RKO (cell line): ENCODE data around the gene POLRMT.

ENCODE experiments used
- DNase-seq: peaks from one replicate; pipeline ENCODE4 v3.0.0-alpha.2; 2016; ENCODE audit warnings: low spot score

POLRMT gene

DNA sequence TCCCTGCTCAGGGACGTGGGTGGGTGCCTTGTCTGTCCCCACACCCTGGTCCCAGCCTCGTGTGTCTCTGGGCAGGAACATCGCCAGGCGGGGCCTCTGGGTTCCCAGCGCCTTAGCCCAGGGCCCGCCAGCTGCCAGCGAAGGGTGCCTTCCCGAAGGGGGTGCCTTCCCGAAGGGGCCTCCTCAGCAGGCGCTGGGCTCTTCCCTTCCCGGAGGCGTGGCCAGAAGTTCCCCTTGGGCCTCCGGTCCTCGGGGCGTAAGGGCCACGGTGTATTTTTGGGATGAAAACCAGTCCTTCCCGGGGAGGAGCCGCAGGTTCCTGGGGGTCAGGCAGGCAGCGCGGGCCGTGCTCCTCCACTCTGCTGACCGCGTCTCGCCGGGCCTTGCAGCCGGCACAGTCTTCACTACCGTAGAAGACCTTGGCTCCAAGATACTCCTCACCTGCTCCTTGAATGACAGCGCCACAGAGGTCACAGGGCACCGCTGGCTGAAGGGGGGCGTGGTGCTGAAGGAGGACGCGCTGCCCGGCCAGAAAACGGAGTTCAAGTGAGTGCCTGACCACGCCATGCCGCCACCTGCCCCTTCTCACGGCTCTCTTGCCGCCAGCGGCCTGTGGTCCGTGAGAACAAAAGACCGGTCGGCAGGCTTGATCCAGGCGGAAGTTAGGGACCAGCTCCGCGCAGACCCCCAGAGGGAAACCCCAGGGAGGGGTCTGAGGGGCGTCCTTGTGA lies 54.1 kb downstream of the POLRMT start:
- no peak for DNase-seq

DNA sequence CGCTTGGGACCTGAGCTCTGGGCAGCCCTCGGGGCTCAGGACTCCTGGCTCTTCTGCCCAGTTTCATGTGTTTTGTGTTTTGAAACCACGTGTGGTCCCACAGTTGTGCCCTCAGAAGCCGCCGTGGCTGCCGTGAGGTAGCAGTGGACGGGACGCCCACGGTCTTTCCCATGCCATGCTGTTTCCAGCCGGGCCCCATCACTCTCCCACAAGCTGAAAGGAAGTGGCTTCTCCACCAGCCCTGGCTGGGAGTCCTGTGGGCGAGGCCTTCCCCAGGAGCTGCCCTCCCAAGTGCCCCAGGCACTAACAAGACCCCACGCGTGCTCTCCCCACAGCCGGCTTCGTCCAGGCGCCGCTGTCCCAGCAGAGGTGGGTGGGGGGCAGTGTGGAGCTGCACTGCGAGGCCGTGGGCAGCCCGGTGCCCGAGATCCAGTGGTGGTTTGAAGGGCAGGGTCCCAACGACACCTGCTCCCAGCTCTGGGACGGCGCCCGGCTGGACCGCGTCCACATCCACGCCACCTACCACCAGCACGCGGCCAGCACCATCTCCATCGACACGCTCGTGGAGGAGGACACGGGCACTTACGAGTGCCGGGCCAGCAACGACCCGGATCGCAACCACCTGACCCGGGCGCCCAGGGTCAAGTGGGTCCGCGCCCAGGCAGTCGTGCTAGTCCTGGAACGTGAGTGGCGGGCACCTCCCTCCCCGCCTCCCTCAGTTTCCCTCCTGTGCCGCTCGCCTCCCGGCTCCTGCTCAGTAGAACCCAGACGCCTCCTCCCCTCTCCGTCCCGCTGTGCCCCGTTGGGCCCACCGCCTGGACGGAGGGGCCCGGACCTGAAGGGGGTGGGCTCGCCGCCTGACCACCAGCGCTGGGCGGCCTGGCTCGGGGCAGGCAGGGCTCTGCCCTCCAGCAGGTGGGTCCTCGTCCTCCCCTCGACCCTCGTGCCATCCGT lies 55.6 kb downstream of the POLRMT start:
- DNase-seq = no peak

GRCh38 chr19:576768-577438 lies 56.4 kb downstream of the POLRMT start:
- DNase-seq = no peak

GRCh38 chr19:575527-576506 lies 57.5 kb downstream of the POLRMT start:
- DNase-seq = peak; percentile 65

DNA sequence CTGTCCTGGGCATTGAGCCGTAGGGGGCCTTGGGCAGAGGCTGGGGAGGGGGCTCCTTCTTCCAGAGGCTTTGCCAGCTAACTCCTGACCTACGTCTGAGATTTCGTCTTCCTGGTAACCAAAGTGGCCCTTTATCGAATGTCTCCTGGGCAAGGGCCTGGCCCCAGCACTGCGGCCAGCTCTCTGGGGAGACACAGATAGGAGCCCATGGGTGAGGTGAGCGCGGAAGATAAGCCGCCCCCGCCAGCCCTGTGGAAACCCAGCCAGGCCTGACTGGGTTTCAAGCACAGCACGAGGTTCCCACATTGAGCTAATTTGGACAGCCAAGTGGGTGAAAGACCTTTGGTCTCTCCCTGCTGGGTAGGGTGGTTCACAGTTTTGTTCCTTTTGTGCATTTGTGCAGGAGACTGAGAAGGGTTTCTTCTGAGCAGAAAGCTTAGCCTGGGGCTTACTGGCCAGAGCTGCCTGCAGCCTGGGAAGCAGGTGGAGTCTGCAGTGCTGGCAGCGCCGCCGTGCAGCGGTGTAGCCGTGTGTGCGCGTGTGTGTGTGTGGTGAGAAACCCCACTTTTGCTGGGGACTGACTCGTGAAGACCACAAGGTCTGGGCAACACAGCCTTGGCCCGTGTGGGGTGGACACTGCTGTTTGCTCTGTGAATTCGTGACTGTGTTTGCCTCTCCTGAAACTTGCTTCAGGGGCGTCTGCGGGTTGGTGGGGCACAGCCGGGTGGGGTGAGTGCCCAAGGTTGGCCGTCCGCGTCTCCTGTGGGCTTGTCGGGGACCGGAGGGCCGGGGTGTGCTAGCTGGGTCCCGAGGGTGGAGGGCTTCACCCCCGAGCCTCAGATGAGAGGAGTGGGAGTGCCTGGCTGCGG lies 58.4 kb downstream of the POLRMT start:
- no peak for DNase-seq

DNA sequence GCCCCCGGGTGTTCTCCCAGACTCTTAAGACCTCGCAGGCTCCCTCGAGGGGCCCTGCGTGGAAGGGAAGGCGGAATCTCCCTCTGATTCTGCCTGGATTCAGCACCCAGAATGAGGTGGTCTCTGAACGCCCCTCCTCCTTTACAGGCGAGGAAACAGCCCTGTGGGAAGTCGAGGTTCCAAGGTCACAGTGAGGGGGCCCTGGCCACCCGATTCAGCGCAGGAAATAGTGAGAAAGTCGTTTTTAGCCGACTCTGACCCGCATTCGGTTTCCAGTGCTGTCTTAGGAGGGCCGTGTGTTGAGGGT lies 59.9 kb downstream of the POLRMT start:
- no peak for DNase-seq

- peak; percentile 60 for DNase-seq
Measured at GRCh38 chr19:572743-573518, 60.4 kb downstream of the POLRMT start.

DNA sequence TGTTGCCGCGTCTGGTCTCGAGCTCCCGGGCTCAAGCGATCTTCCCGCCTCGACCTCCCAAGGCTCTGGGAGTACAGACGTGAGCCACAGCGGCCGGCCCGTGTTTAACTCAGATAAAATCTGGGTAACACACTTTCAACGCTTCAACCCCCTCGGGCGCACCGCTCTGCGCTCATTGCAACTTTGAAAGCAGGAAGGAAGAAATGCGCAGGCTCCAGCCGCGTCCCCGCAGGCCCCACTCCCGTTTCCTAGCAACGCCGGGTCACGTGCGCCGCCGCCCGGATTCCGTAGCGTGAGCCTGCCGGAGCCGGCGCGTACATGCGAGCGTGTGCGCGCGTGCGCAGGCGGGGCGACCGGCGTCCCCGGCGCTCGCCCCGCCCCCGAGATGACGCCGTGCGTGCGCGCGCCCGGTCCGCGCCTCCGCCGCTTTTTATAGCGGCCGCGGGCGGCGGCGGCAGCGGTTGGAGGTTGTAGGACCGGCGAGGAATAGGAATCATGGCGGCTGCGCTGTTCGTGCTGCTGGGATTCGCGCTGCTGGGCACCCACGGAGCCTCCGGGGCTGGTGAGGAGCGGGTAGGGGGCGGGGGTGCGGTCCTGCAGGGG lies 61.1 kb downstream of the POLRMT start, which contains the start of gene BSG:
BSG (plus strand) TSS at position 457 of the 603 bp plus-strand sequence; CDS start at position 496, 39 bp downstream.
- peak; percentile 98 for DNase-seq

GRCh38 chr19:571566-571974 lies 61.8 kb downstream of the POLRMT start:
- DNase-seq = peak; percentile 76

GRCh38 chr19:570937-571565 lies 62.3 kb downstream of the POLRMT start:
- DNase-seq = peak; percentile 77

DNA sequence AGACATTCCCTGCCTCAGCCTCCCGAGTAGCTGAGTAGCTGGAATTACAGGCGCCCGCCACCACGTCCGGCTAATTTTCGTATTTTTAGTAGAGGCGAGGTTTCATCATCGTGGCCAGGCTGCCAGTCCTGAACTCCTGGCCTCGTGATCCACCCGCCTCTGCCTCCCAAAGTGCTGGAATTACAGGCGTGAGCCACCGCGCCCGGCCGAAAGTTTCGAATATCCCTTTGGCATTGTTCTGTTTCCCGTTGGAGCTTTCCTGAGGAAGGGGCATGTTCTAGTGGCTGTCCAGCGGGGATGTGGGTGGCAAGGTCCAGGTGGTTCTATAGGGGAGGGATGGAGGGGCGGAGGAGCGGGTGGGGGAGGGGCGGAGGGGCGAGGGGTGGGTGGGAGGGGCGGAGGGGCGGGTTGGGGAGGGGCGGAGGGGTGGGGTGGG lies 63.1 kb downstream of the POLRMT start:
- no peak for DNase-seq

- no peak for DNase-seq
Measured at GRCh38 chr19:567296-567900, 65.9 kb downstream of the POLRMT start.
